ENCODE measurements around the gene AUTS2.

AUTS2 gene

DNA sequence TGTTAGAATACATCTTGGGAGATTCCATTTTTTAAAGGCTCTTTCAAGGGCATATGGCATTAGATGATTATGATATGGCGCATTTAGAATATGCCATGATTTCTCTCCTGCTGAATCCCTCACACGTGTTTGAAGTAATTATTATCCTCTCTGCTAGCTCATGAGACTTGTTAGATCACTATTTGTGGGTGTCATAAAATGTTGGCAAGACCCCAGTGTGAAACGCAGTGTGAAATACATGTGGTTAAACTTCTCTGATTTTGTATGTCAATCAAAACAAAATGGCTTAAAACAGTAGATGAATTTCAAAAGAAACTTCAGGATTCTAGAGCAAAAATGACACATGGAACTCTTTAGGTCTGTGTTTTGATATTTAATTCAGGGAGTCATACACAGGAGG, 560.8 kb downstream of the AUTS2 start (continued):
- TF ChIP-seq, protein P1, sequence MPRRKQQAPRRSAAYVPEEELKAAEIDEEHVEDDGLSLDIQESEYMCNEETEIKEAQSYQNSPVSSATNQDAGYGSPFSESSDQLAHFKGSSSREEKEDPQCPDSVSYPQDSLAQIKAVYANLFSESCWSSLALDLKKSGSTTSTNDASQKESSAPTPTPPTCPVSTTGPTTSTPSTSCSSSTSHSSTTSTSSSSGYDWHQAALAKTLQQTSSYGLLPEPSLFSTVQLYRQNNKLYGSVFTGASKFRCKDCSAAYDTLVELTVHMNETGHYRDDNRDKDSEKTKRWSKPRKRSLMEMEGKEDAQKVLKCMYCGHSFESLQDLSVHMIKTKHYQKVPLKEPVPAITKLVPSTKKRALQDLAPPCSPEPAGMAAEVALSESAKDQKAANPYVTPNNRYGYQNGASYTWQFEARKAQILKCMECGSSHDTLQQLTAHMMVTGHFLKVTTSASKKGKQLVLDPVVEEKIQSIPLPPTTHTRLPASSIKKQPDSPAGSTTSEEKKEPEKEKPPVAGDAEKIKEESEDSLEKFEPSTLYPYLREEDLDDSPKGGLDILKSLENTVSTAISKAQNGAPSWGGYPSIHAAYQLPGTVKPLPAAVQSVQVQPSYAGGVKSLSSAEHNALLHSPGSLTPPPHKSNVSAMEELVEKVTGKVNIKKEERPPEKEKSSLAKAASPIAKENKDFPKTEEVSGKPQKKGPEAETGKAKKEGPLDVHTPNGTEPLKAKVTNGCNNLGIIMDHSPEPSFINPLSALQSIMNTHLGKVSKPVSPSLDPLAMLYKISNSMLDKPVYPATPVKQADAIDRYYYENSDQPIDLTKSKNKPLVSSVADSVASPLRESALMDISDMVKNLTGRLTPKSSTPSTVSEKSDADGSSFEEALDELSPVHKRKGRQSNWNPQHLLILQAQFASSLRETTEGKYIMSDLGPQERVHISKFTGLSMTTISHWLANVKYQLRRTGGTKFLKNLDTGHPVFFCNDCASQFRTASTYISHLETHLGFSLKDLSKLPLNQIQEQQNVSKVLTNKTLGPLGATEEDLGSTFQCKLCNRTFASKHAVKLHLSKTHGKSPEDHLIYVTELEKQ (tag by site-specific recombination; IDR thresholded peaks at IDR 0.05; ENCODE audit: borderline replicate concordance) = no peak
- TF ChIP-seq ZNF138 (tag by site-specific recombination; IDR thresholded peaks at IDR 0.05; ENCODE audit: borderline replicate concordance) = no peak
- no peak for TF ChIP-seq OSR2 (tag by site-specific recombination; IDR thresholded peaks at IDR 0.05)

DNA sequence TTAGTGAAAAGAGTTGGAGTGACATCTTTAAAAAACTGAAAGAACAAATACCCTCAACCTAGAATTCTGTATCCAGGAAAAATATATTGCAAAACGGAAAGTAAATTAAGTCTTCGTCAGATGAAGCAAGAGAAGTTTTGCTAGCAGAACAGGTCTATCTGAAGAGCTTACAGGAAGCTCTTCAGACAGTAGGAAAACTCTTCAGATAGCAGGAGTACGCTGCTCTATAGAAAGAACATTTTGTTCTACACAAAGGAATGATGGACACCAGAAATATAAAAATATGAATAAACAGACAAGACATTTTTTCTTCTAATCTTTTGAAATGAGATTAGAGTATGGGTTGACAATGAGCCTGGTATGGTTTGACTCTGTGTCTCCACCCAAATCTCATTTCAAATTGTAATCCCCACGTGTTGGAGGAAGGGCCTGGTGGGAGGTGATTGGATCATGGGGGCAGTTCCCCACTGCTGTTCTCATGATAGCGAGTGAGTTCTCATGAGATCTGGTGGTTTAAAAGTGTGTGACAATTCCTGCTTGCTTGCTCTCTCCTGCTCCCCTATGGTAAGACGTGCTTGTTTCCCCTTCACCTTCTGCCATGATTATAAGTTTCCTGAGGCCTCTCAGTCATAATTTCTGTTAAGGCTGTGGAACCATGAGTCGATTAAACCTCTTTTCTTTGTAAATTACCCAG, 567.3 kb downstream of the AUTS2 start:
- Histone ChIP-seq H3K9me3 (ENCODE audit: control insufficient read depth, insufficient read depth, low read depth, low read length) (no peaks in the 10 kb centered on the region; the same call in 1 of the 2 replicates), H3K4me1 (ENCODE audit: control insufficient read depth, insufficient read depth, low read length) (peaks cover 3% of the 10 kb centered on the region; the same call in 1 of the 2 replicates), H3K27ac (ENCODE audit: extremely low read depth, low read depth, low read length) (no peak overlapping the region), H3K36me3 (ENCODE audit: control insufficient read depth in 2 of 2, insufficient read depth in 1 of 2, low read length in 2 of 2) (no peaks in the 10 kb centered on the region), H3K4me3 (ENCODE audit: low read depth, low read length) (no peak overlapping the region)
- ChIA-PET CTCF (interaction anchor here (0.7 kb wide), 1 partner anchor 1160 kb away, joined by 3 read pairs; no protein-coding TSS in a partner anchor), POLR2A (no interaction called here)
- no peak for TF ChIP-seq ZNF596 (tag by site-specific recombination; IDR thresholded peaks at IDR 0.05)
- no peak for TF ChIP-seq ZNF248 (tag by site-specific recombination; IDR thresholded peaks at IDR 0.05)
- TF ChIP-seq, protein P2, sequence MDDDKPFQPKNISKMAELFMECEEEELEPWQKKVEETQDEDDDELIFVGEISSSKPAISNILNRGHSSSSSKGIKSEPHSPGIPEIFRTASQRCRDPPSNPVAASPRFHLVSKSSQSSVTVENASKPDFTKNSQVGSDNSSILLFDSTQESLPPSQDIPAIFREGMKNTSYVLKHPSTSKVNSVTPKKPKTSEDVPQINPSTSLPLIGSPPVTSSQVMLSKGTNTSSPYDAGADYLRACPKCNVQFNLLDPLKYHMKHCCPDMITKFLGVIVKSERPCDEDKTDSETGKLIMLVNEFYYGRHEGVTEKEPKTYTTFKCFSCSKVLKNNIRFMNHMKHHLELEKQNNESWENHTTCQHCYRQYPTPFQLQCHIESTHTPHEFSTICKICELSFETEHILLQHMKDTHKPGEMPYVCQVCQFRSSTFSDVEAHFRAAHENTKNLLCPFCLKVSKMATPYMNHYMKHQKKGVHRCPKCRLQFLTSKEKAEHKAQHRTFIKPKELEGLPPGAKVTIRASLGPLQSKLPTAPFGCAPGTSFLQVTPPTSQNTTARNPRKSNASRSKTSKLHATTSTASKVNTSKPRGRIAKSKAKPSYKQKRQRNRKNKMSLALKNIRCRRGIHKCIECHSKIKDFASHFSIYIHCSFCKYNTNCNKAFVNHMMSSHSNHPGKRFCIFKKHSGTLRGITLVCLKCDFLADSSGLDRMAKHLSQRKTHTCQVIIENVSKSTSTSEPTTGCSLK (tag by site-specific recombination; IDR thresholded peaks at IDR 0.05) = no peak
- no peak for TF ChIP-seq ZNF776 (tag by site-specific recombination; IDR thresholded peaks at IDR 0.05; ENCODE audit: borderline replicate concordance)
- TF ChIP-seq, protein P3, sequence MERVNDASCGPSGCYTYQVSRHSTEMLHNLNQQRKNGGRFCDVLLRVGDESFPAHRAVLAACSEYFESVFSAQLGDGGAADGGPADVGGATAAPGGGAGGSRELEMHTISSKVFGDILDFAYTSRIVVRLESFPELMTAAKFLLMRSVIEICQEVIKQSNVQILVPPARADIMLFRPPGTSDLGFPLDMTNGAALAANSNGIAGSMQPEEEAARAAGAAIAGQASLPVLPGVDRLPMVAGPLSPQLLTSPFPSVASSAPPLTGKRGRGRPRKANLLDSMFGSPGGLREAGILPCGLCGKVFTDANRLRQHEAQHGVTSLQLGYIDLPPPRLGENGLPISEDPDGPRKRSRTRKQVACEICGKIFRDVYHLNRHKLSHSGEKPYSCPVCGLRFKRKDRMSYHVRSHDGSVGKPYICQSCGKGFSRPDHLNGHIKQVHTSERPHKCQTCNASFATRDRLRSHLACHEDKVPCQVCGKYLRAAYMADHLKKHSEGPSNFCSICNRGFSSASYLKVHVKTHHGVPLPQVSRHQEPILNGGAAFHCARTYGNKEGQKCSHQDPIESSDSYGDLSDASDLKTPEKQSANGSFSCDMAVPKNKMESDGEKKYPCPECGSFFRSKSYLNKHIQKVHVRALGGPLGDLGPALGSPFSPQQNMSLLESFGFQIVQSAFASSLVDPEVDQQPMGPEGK (tag by site-specific recombination; IDR thresholded peaks at IDR 0.05) = no peak
- no peak for TF ChIP-seq ZNF391 (tag by site-specific recombination; IDR thresholded peaks at IDR 0.05; ENCODE audit: borderline replicate concordance, low read depth)
- TF ChIP-seq YY1 (tag by site-specific recombination; IDR thresholded peaks at IDR 0.05) = no peak
- TF ChIP-seq ZBTB21 (tag by site-specific recombination; IDR thresholded peaks at IDR 0.05) = no peak
- no peak for TF ChIP-seq ZNF23 (tag by site-specific recombination; IDR thresholded peaks at IDR 0.05; ENCODE audit: borderline replicate concordance)
- no peak for TF ChIP-seq ZNF561 (tag by site-specific recombination; IDR thresholded peaks at IDR 0.05; ENCODE audit: borderline replicate concordance)
- TF ChIP-seq ZNF394 (tag by site-specific recombination; IDR thresholded peaks at IDR 0.05; ENCODE audit: borderline replicate concordance) = no peak
- no peak for TF ChIP-seq ZNF140 (tag by site-specific recombination; IDR thresholded peaks at IDR 0.05)
- TF ChIP-seq, protein P4, sequence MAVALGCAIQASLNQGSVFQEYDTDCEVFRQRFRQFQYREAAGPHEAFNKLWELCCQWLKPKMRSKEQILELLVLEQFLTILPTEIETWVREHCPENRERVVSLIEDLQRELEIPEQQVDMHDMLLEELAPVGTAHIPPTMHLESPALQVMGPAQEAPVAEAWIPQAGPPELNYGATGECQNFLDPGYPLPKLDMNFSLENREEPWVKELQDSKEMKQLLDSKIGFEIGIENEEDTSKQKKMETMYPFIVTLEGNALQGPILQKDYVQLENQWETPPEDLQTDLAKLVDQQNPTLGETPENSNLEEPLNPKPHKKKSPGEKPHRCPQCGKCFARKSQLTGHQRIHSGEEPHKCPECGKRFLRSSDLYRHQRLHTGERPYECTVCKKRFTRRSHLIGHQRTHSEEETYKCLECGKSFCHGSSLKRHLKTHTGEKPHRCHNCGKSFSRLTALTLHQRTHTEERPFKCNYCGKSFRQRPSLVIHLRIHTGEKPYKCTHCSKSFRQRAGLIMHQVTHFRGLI (tag by site-specific recombination; IDR thresholded peaks at IDR 0.05) = no peak
- TF ChIP-seq, protein P5, sequence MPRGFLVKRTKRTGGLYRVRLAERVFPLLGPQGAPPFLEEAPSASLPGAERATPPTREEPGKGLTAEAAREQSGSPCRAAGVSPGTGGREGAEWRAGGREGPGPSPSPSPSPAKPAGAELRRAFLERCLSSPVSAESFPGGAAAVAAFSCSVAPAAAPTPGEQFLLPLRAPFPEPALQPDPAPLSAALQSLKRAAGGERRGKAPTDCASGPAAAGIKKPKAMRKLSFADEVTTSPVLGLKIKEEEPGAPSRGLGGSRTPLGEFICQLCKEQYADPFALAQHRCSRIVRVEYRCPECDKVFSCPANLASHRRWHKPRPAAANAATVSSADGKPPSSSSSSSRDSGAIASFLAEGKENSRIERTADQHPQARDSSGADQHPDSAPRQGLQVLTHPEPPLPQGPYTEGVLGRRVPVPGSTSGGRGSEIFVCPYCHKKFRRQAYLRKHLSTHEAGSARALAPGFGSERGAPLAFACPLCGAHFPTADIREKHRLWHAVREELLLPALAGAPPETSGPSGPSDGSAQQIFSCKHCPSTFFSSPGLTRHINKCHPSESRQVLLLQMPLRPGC (tag by site-specific recombination; IDR thresholded peaks at IDR 0.05) = no peak
- no peak for TF ChIP-seq ZNF560 (tag by site-specific recombination; IDR thresholded peaks at IDR 0.05; ENCODE audit: borderline replicate concordance)
- no peak for TF ChIP-seq ZNF677 (tag by site-specific recombination; IDR thresholded peaks at IDR 0.05)
- no peak for TF ChIP-seq GLI4 (tag by site-specific recombination; IDR thresholded peaks at IDR 0.05)
- no peak for TF ChIP-seq ZFHX2 (tag by site-specific recombination; conservative IDR thresholded peaks at IDR 0.05)
- TF ChIP-seq GLI2 (tag by site-specific recombination; IDR thresholded peaks at IDR 0.05; ENCODE audit: borderline replicate concordance, low read depth) = no peak
- TF ChIP-seq ZNF2 (tag by site-specific recombination; IDR thresholded peaks at IDR 0.05) = no peak
